HG03571 (cell line): ENCODE results near the gene UGT1A9.
"Not testable (repeated sequence)": the region's sequence is repeated elsewhere in the genome, so short reads cannot be mapped to it uniquely, and the experiment has no call there.

ENCODE experiments used
- ATAC-seq: cut with Tn5 transposase; IDR thresholded peaks from one replicate; pipeline ENCODE4 v1.9.1; 2021; ENCODE audit not compliant: unreplicated experiment

Gene UGT1A9

DNA sequence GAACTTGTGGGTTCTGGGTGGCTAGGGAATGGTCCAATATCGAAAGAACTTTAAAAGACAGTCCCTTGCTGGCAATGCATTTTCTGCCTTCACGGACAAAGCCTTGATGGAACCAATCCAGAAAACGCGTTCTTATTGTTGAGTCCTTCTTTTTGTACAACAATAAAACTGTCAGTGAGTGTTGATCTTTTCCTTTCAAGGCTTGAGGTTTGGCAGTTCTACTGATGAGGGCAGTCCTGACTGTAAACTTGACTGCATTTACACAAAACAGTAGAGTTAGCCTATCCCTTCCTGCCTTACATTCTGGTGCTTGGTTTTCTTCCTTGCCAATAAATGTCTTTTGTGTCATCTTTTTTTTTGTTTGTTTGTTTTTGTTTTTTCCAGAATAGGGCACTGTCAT is 7.5 kb downstream of the UGT1A9 start:
- ATAC-seq = no peak

DNA sequence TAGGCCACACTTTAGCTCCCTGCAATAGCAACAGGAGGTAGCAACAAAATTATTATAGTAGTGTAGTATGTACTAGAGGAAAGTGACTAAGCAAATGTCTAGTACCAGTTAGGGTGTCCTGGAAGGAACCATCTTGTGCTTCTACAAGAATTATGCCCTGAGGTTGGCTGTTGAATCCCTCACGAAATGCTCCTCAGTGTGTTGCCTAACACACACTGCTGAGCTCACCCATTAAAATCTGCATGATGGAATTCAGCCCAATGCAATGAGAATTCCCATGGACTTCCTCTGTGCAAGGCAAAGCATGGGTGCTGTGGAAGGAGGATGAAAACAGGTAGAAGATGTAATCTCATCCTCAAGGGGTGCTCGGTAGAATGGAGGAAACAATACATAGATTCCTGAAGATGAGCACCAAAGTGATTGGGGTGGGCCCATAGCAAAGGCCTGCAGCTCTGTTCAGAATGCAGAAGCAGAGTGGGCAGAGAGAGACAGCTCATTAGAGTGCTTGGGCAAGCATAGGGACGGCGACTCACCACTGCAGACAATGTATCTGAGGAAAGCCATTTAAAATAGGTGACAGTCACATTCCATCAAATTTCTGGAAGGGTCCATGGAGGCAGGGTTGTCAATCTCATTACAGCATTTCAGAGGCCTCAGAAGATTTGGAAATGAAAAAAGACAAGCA is 8.8 kb downstream of the UGT1A9 start:
- ATAC-seq = no peak

DNA sequence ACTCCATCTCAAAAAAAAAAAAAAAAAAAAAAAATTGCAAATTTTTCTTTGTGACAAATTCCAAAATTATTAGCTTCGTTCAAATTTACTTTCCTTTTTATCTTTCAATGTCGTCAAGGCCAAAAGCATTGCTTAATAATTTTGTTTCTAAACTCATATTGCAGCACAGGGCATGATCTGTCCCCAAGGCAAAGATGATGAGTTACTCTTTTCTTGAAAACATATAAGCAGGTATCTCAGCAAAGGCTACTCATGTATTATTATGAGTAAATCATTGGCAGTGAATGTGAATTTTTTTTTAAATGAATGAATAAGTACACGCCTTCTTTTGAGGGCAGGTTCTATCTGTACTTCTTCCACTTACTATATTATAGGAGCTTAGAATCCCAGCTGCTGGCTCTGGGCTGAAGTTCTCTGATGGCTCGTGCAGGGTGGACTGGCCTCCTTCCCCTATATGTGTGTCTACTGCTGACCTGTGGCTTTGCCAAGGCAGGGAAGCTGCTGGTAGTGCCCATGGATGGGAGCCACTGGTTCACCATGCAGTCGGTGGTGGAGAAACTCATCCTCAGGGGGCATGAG is 9.9 kb downstream of the UGT1A9 start, which contains the start of gene UGT1A7:
Gene UGT1A7, plus strand, starts transcription at position 381 of the 579 bp plus-strand sequence. Its CDS starts 37 bp downstream, at position 418.
- no peak for ATAC-seq

DNA sequence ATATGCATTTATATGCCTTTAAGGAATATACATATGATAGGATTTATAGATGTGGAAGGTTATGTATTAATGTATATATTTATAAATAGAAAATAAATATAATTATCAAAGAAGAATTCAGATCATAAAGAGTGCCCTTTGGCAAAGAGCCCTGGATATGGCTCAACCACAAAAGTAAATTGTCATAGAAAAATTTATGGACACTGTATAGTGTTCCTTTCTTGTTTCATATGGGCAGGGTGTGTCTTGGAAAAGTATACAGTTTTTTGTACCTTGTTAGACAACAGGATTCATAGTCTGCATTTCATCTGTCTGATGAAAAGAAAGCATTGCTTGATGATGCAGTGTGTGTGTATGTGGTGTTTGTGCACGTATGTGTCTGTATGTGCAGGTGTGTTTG is 12.9 kb downstream of the UGT1A9 start:
- ATAC-seq = no peak

DNA sequence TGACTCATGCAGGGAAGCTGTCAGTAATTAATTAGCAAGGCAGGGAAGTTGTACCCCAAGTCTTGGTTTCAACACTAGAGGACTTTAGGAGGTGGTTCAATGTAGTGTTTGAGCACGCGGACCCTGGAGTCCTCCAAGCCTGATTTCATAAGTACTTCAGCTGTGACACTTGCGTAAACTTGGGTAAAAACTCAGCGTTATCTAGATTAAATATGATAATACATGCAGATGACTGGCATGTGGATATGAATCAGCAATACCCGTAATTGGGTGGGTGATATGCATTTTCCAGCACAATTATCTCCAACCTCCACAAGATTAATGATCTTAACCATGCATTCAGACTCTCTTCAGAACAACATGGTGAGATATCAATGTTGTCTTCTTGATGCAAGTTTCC is 15.2 kb downstream of the UGT1A9 start:
- ATAC-seq = no peak

DNA sequence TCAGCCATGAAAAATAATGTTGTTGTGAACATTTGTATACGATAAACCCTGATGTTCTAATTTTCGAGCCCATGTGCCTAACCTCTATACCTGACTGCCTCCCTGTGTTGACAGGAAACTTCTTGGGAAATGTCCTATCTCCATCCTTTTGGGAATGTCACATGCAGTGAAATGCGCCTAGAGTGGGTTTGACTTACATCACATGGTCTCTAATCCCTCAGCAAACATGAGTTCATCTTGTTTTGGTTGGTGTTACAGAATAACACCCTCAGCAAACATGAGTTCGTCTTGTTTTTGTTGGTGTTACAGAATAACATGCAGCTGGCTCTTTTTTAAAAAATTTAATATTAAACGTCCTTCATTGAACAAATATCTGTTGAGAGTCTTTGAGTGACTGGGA is 16.6 kb downstream of the UGT1A9 start:
- no peak for ATAC-seq

DNA sequence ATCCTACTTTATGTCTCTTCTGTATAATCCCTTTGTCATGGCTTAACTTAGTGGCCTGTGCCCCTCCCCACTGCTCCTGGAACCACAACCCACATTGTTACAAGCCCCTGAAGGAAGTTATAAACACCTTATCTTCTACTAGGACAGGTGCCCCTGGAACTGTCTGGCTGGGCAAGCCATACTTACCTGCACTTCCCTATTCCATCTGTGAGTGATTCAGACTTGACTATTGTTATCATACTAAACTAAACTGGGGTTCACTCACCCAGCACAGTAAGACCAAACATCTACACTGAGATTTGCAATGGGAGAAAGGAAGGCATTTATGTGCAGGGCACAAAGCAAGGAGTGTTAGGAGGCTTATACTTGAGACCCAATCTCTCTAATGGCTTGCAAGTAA is 17.3 kb downstream of the UGT1A9 start:
- no peak for ATAC-seq

DNA sequence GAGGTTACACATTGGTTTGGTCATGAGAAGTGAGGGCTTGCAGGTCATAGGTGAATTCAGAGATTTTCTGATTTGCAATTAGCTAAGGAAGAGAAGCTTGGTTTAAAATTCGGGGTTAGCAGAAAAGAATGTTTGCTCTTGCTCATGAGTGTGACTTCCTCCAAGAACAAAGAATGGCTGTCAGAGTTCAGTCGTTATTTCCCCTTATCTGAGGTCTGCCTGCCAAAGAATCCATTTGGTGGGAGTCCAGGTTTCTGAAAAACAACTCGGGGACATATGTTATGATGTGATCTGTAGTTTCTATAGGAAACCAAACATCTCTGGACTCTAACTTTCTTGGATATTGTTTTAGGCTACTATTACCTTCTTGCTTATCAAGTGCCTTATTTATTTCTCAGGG is 17.8 kb downstream of the UGT1A9 start:
- no peak for ATAC-seq

DNA sequence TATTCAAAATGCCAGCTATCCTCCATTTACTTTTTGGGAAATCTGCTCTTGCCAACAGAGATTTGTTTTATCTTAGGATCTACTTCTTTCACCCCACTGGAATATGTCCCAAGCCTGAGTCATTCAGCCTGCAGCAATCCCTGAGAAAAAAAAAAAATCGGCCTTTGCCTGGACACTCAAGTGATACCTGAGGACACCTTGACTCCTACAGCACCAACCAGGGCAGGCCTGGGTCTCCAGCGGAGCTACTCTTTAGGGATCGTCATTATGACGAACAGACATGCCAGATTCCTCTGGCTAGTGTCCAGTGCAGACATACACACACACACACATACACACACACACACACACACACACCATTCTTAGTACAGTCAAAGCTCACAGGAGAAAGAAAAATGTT is 18.7 kb downstream of the UGT1A9 start:
- ATAC-seq = no peak

DNA sequence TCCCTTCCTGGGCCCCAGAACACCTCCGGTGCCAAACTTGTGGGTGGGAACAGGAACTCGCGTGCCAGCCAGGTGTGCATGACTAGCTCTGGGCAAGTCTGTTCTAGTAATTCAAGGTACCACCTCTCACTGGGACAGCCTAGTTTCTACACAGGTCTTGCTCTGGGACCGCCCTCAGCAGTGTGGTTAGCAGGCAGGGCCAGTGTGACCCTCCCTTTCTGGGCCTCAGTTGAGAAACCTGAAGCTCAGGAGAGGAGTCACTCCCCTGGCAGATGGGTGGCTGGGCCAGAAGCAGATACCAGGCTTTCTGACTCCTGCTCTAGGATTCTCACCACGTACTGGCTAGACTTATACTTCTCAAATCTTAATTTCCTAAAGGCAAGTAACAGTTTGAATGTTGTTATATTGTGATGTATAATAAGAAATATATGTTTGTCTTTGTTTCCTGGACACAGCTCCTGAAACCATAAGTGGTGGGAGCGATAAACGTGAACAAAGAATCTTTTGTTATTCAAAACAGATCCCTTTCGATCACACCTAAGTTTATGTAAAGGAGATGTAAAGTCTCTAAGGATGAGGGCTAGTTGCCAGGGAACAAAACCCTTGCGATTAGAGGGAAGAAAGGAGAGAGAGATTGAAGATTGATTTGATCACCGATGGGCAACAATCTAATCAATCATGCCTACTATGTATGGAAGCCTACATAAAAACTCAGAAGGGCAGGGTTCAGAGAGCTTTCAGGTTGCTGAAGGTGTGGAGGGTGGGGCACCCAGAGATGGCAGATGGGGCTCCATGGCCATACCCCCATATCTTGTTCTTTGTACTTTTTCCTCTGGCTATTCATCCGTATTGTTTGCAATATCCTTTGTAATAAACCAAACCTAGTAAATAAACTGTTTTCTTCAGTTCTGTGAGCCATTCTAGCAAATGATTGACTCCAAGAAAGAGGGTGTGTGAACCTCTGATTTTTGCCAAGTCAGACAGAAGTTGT is 20.0 kb downstream of the UGT1A9 start:
- ATAC-seq = no peak

DNA sequence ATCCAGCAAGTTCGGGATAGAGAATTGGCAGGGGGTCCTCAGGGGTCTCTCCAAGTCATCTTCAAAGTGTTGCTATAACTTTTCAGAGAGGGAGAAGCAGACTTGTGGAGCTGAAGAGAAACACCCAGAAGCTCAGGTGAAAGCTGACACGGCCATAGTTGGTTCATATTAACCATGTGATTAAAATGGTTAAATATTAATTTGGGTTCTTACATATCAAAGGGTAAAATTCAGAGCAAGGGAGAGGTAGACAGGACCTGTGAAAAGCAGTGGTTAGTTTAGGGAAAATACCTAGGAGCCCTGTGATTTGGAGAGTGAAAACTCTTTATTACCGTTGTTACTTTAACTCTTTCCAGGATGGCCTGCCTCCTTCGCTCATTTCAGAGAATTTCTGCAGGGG is 20.9 kb downstream of the UGT1A9 start, which contains the start of gene UGT1A6:
Gene UGT1A6, plus strand, starts transcription at position 243 of the 400 bp plus-strand sequence. Its CDS starts 115 bp downstream, at position 358.
- no peak for ATAC-seq

DNA sequence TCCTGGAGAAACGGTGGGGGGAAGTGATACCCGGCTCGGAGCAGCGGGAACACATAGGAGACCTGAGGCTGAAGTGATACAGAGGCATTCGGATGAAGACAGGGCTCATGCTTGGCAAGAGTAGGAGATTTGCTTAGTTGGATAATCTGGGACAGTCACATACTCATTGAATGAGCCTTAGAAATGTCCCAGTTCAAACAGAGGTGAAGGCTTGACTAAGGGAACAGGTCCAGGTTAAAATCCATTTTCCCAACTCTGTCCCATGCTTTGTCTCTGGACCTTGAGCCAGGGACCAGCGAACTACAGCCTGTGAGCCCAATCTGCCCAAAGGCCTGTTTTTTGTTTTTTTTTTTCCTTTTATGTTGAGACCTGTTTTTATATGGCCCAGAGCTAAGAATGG is 22.3 kb downstream of the UGT1A9 start:
- no peak for ATAC-seq

DNA sequence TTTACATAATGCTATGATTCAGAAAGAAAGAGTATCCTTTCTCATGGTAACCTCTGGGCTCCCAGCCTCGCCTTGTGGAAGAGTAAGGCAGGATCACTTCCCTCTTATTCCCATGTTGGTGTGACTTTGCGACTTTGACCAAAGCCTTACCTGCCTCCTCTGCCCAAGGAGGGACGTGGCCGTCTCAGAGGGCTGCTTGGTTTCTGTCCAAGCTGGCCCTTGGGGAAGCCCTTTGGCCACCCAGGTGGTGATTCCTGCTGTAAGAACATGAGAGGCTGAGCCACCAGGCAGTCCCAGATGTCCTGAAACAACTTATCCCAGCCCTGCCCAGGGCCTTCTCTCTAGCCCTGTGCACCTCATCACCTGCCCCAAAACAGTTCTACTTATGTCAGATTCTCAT is 27.0 kb downstream of the UGT1A9 start:
- ATAC-seq = no peak

DNA sequence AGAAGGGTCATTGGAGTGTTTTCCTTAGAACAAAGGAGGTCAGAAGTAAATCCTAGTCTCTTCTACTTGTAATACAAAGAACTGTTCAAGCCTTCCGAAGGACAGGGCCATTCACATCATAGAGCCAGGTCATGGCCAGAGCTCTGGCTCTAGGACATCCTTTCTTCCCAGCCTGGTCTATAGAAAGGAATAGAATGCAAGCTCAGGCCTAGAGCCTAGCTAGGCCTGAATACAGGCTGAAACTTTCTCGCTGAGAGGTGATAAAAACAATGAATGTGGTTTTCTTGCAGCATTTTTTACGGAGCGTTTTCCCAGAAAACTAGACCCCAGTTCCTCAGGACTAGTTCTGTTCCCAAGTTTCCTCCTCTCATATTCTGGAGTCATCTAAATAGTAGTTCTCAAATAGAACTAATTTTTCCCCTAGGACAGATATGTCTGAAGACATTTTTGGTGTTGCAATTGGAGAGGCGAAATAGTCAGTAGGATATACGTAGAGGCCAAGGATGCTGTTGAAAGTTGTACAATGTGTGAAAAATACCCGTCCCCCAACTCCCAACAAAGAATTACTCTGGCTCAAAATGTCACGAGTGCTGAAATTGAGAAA is 27.8 kb downstream of the UGT1A9 start:
- no peak for ATAC-seq

DNA sequence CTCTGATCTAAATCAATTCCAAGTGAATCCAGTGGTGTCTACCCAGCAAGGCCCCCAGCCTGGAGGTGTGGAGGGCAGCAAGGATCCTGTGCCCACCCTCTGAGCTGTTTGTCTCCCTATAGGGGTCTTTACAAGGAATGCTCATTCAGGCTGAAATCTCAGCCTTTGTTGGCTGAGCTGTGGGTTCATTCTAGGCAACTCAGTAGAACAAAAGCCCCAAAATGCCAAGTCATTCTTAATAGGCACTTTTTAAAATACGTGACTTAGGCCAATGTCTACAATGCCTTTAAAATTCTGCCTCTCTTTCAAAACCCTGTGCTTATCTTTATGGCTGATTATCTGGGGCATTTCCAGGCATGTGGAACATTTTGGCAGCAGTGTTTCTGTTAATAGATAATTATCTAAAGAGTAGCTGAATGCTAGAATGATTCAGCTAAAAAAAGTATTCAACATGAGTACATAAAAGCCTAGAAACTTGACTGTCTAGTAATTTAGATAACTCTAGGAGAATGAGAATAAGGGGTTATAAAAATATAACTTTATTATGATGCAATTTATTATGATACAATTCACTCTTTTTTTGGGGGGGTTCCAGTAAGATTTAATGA is 28.4 kb downstream of the UGT1A9 start:
- ATAC-seq = no peak

DNA sequence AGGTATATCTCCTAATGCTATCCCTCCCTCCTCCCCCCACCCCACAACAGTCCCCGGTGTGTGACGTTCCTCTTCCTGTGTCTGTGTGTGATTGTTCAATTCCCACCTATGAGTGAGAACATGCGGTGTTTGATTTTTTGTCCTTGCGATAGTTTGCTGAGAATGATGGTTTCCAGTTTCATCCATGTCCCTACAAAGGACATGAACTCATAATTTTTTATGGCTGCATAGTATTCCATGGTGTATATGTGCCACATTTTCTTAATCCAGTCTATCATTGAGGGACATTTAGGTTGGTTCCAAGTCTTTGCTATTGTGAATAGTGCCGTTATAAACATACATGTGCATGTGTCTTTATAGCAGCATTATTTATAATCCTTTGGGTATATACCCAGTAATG is 29.1 kb downstream of the UGT1A9 start:
- not testable (repeated sequence) for ATAC-seq

DNA sequence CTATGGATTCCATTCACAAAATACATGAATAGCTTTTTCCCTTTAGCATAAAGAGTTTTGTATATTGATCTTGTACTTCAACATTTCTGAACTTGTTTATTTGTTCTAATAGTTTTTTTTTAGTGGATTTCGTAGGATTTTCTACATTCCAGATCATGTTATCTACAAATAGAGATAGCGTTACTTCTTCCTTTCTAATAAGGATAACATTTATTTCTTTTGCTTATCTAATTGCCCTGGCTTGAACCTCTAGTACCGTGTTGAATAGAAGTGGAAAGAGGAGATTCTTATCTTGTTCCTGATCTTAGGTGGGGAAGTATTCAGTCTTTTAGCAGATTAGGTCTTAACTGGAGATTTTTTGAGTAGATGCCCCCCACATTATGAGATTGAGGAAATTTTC is 30.5 kb downstream of the UGT1A9 start:
- no peak for ATAC-seq

DNA sequence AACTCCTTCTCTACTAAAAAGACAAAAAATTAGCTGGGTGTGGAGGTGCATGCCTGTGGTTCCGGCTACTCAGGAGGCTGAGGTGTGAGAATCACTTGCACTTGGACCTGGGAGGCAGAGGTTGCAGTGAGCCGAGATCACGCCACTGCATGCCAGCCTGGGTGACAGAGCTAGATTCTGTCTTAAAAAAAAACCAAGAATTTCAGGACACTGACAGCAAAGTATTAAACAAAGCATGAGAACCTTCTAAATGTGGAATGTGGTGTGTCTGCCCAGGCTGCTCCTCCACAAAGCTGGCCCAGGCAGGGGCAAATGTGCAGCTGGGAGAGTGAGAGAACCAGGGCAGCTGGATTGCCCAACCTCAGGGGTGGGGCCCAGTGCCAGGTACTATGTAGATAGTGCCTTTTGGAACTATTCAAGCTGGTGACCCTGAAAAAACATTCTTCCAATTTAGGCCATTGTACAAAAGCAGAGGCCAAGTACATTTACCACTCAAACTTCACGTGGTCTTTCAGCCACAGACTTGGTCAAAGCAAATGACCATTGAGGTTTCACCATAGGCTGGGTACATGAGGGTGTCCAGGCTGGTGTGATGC is 34.3 kb downstream of the UGT1A9 start:
- no peak for ATAC-seq

DNA sequence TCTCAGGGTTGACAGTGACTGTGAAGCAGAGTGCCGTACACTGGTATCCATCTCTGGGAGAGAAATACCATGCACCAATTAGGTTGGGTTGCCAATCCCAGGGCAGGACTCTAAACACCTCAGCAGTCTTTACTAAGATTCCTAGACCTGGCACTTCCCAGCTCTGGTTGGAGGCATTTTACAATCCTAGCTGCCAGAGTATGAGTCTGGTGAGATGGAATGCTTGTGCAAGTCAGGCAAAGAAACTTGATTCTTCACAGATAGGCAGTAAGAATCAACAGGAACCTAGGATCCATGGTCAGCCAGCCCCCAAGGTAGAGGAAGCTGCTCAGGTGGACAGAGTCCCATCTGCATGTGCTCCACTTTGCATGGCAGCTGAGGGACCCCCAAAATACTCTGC is 35.0 kb downstream of the UGT1A9 start:
- ATAC-seq = no peak

DNA sequence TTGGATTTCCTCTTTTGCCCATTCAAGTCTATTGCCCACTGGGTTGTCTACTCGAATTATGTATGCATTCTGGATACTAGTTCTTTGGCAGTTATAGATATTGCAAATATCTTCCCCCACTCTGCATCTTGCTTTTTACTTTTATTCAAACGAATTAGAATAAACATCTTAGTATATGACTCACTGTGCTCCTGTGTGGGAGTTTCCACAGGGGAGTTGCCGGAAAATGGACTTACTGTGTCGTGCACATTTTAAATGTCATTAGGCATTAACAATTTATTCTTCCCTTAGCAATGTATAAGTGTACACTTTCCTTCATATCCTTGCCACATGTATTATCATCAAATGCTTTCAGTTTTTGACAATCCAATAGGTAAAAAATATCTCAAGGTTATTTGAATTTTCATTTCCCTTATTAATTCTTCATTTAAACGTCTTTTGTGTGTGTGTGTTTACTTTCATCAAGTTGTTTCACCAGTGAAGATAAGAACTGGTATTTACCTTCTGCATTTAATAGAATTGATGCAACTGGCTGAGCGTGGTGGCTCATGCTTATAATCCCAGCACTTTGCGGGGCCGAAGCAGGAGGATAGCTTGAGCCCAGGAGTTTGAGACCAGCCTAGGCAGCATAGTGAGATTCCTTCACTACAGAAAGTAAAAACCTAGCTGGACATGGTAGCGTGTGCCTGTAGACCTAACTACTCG is 36.4 kb downstream of the UGT1A9 start:
- no peak for ATAC-seq
